ENCODE results near the gene PLCL2. TPM values are rescaled to one million over a fixed set of nuclear protein-coding genes. Genes with fewer than 3 reads are reported as not detected.
"Not testable (repeated sequence)": the region's sequence is repeated elsewhere in the genome, so short reads cannot be mapped to it uniquely, and the experiment has no call there.

PLCL2 gene
- polyA plus RNA-seq, 4 donors = 4.0 to 16.2 (median 10.4) TPM

GRCh38 chr3:16961621-16962205 lies 77.0 kb downstream of the PLCL2 start:
- FAIRE-seq (no peak), DNase-seq (no peak)
- peaks cover 0 to 7% of the 10 kb centered on the region in 2 donors for H3K9me3 ChIP-seq (ENCODE audit: control insufficient read depth in 2 of 2, insufficient read depth in 1 of 2, low read depth in 1 of 2, low read length in 1 of 2)
- no peaks in the 10 kb centered on the region for H3K4me1 ChIP-seq (ENCODE audit: control insufficient read depth in 3 of 3, insufficient read depth in 2 of 3, low read depth in 1 of 3, low read length in 2 of 3)
- H3K36me3 ChIP-seq (ENCODE audit: control insufficient read depth in 3 of 3, insufficient read depth in 2 of 3, low read depth in 1 of 3, low read length in 3 of 3) = no peaks in the 10 kb centered on the region
- no peak overlapping the region for H3K4me3 ChIP-seq (ENCODE audit: low read depth in 1 of 3, low read length in 3 of 3)
- 80 to 87% (median 84%) methylated on average over 4 of the region's 4 CpGs for WGBS, 3 donors
- no peaks in the 10 kb centered on the region for H3K27me3 ChIP-seq (ENCODE audit: control insufficient read depth in 3 of 3, insufficient read depth in 3 of 3, low read length in 3 of 3)
- H3K27ac ChIP-seq (ENCODE audit: low read depth in 1 of 3, low read length in 2 of 3) = no peak overlapping the region

- Histone ChIP-seq H3K4me1 (ENCODE audit: control insufficient read depth in 3 of 3, insufficient read depth in 2 of 3, low read depth in 1 of 3, low read length in 2 of 3) (no peaks in the 10 kb centered on the region), H3K27ac (ENCODE audit: low read depth in 1 of 3, low read length in 2 of 3) (no peak overlapping the region), H3K36me3 (ENCODE audit: control insufficient read depth in 3 of 3, insufficient read depth in 2 of 3, low read depth in 1 of 3, low read length in 3 of 3) (no peaks in the 10 kb centered on the region), H3K4me3 (ENCODE audit: low read depth in 1 of 3, low read length in 3 of 3) (no peak overlapping the region), H3K9me3 (ENCODE audit: control insufficient read depth in 2 of 2, insufficient read depth in 1 of 2, low read depth in 1 of 2, low read length in 1 of 2) (peaks cover 0 to 14% of the 10 kb centered on the region in 2 donors), H3K27me3 (ENCODE audit: control insufficient read depth in 3 of 3, insufficient read depth in 3 of 3, low read length in 3 of 3) (no peaks in the 10 kb centered on the region)
- DNase-seq (no peak), FAIRE-seq (no peak)
- 65 to 86% (median 75%) methylated on average over 3 of the region's 3 CpGs for WGBS, 3 donors
Observed at GRCh38 chr3:16975083-16975482, 90.3 kb downstream of the PLCL2 start.

GRCh38 chr3:16978234-16978920 lies 93.6 kb downstream of the PLCL2 start:
- Histone ChIP-seq H3K4me1 (ENCODE audit: control insufficient read depth in 3 of 3, insufficient read depth in 2 of 3, low read depth in 1 of 3, low read length in 2 of 3) (no peaks in the 10 kb centered on the region), H3K27ac (ENCODE audit: low read depth in 1 of 3, low read length in 2 of 3) (no peak overlapping the region), H3K36me3 (ENCODE audit: control insufficient read depth in 3 of 3, insufficient read depth in 2 of 3, low read depth in 1 of 3, low read length in 3 of 3) (peaks cover 0 to 2% (median 0%) of the 10 kb centered on the region in 3 donors), H3K4me3 (ENCODE audit: low read depth in 1 of 3, low read length in 3 of 3) (no peak overlapping the region), H3K27me3 (ENCODE audit: control insufficient read depth in 3 of 3, insufficient read depth in 3 of 3, low read length in 3 of 3) (no peaks in the 10 kb centered on the region), H3K9me3 (ENCODE audit: control insufficient read depth in 2 of 2, insufficient read depth in 1 of 2, low read depth in 1 of 2, low read length in 1 of 2) (peaks cover 0 to 14% of the 10 kb centered on the region in 2 donors)
- FAIRE-seq = no peak
- DNase-seq = no peak
- WGBS, 3 donors = 85 to 91% (median 90%) methylated on average over 4 of the region's 4 CpGs

GRCh38 chr3:16978921-16979271 lies 94.1 kb downstream of the PLCL2 start:
- Histone ChIP-seq H3K36me3 (ENCODE audit: control insufficient read depth in 3 of 3, insufficient read depth in 2 of 3, low read depth in 1 of 3, low read length in 3 of 3) (peaks cover 0 to 2% (median 0%) of the 10 kb centered on the region in 3 donors), H3K4me1 (ENCODE audit: control insufficient read depth in 3 of 3, insufficient read depth in 2 of 3, low read depth in 1 of 3, low read length in 2 of 3) (no peaks in the 10 kb centered on the region), H3K27ac (ENCODE audit: low read depth in 1 of 3, low read length in 2 of 3) (no peak overlapping the region), H3K4me3 (ENCODE audit: low read depth in 1 of 3, low read length in 3 of 3) (no peak overlapping the region), H3K27me3 (ENCODE audit: control insufficient read depth in 3 of 3, insufficient read depth in 3 of 3, low read length in 3 of 3) (no peaks in the 10 kb centered on the region), H3K9me3 (ENCODE audit: control insufficient read depth in 2 of 2, insufficient read depth in 1 of 2, low read depth in 1 of 2, low read length in 1 of 2) (peaks cover 0 to 14% of the 10 kb centered on the region in 2 donors)
- DNase-seq = no peak
- no peak for FAIRE-seq
- WGBS, 3 donors = 78 to 98% (median 95%) methylated on average over 3 of the region's 3 CpGs

GRCh38 chr3:16979769-16980515 lies 95.2 kb downstream of the PLCL2 start:
- not testable (repeated sequence) for H3K27me3 ChIP-seq (ENCODE audit: control insufficient read depth in 3 of 3, insufficient read depth in 3 of 3, low read length in 3 of 3); FAIRE-seq; DNase-seq; H3K36me3 ChIP-seq (ENCODE audit: control insufficient read depth in 3 of 3, insufficient read depth in 2 of 3, low read depth in 1 of 3, low read length in 3 of 3); H3K4me3 ChIP-seq (ENCODE audit: low read depth in 1 of 3, low read length in 3 of 3); H3K4me1 ChIP-seq (ENCODE audit: control insufficient read depth in 3 of 3, insufficient read depth in 2 of 3, low read depth in 1 of 3, low read length in 2 of 3); H3K27ac ChIP-seq (ENCODE audit: low read depth in 1 of 3, low read length in 2 of 3)
- WGBS, 3 donors = 97 to 100% (median 98%) methylated on average over 12 to 35 of the region's 43 CpGs
- H3K9me3 ChIP-seq (ENCODE audit: control insufficient read depth in 2 of 2, insufficient read depth in 1 of 2, low read depth in 1 of 2, low read length in 1 of 2) = peaks cover 0 to 11% of the 10 kb centered on the region in 2 donors

- H3K27ac ChIP-seq (ENCODE audit: low read depth in 1 of 3, low read length in 2 of 3); H3K4me3 ChIP-seq (ENCODE audit: low read depth in 1 of 3, low read length in 3 of 3); DNase-seq; H3K27me3 ChIP-seq (ENCODE audit: control insufficient read depth in 3 of 3, insufficient read depth in 3 of 3, low read length in 3 of 3); H3K36me3 ChIP-seq (ENCODE audit: control insufficient read depth in 3 of 3, insufficient read depth in 2 of 3, low read depth in 1 of 3, low read length in 3 of 3); H3K4me1 ChIP-seq (ENCODE audit: control insufficient read depth in 3 of 3, insufficient read depth in 2 of 3, low read depth in 1 of 3, low read length in 2 of 3); FAIRE-seq: not testable (repeated sequence)
- 92 to 98% (median 95%) methylated on average over 10 to 14 of the region's 26 CpGs for whole genome bisulfite sequencing, 3 donors
- H3K9me3 ChIP-seq (ENCODE audit: control insufficient read depth in 2 of 2, insufficient read depth in 1 of 2, low read depth in 1 of 2, low read length in 1 of 2) = peaks cover 0 to 11% of the 10 kb centered on the region in 2 donors
Observed at GRCh38 chr3:16980526-16980925, 95.8 kb downstream of the PLCL2 start.

- Histone ChIP-seq H3K4me1 (ENCODE audit: control insufficient read depth in 3 of 3, insufficient read depth in 2 of 3, low read depth in 1 of 3, low read length in 2 of 3) (no peaks in the 10 kb centered on the region), H3K36me3 (ENCODE audit: control insufficient read depth in 3 of 3, insufficient read depth in 2 of 3, low read depth in 1 of 3, low read length in 3 of 3) (peaks cover 0 to 2% (median 0%) of the 10 kb centered on the region in 3 donors), H3K27me3 (ENCODE audit: control insufficient read depth in 3 of 3, insufficient read depth in 3 of 3, low read length in 3 of 3) (no peaks in the 10 kb centered on the region), H3K27ac (ENCODE audit: low read depth in 1 of 3, low read length in 2 of 3) (no peak overlapping the region), H3K9me3 (ENCODE audit: control insufficient read depth in 2 of 2, insufficient read depth in 1 of 2, low read depth in 1 of 2, low read length in 1 of 2) (peaks cover 0 to 8% of the 10 kb centered on the region in 2 donors), H3K4me3 (ENCODE audit: low read depth in 1 of 3, low read length in 3 of 3) (no peak overlapping the region)
- WGBS, 3 donors = 84 to 95% (median 94%) methylated on average over 6 of the region's 6 CpGs
- no peak for FAIRE-seq
- no peak for DNase-seq
Observed at GRCh38 chr3:16982460-16982859, 97.7 kb downstream of the PLCL2 start.

GRCh38 chr3:16985608-16986007 lies 100.9 kb downstream of the PLCL2 start:
- H3K27ac ChIP-seq (ENCODE audit: low read depth in 1 of 3, low read length in 2 of 3) = no peak overlapping the region
- peaks cover 0 to 2% (median 0%) of the 10 kb centered on the region in 3 donors for H3K36me3 ChIP-seq (ENCODE audit: control insufficient read depth in 3 of 3, insufficient read depth in 2 of 3, low read depth in 1 of 3, low read length in 3 of 3)
- H3K9me3 ChIP-seq (ENCODE audit: control insufficient read depth in 2 of 2, insufficient read depth in 1 of 2, low read depth in 1 of 2, low read length in 1 of 2) = no peaks in the 10 kb centered on the region
- DNase-seq (no peak), FAIRE-seq (no peak)
- WGBS, 3 donors = 95 to 98% (median 98%) methylated on average over 2 of the region's 2 CpGs
- H3K4me1 ChIP-seq (ENCODE audit: control insufficient read depth in 3 of 3, insufficient read depth in 2 of 3, low read depth in 1 of 3, low read length in 2 of 3) = no peaks in the 10 kb centered on the region
- no peak overlapping the region for H3K4me3 ChIP-seq (ENCODE audit: low read depth in 1 of 3, low read length in 3 of 3)
- no peaks in the 10 kb centered on the region for H3K27me3 ChIP-seq (ENCODE audit: control insufficient read depth in 3 of 3, insufficient read depth in 3 of 3, low read length in 3 of 3)

All from small intestine (tissue), 7 donors.